GM19372 (cell line): ENCODE measurements around the gene SEMA6A.
A peak's percentile ranks its signal among the peaks of the same experiment; 100 is the strongest.

Experiments used
- ATAC-seq: cut with Tn5 transposase; IDR thresholded peaks from one replicate; pipeline ENCODE4 v1.9.1; 2021; ENCODE audit warnings: mild to moderate bottlenecking, low read depth, moderate library complexity; ENCODE audit not compliant: unreplicated experiment

Gene SEMA6A

GRCh38 chr5:116574367-116575325 lies at the start of gene SEMA6A:
TSS of gene SEMA6A (minus strand) at chr5:116574823. CDS start at chr5:116504944, 69,879 bp downstream.
- ATAC-seq = peak; percentile 50

- no peak for ATAC-seq
Observed at GRCh38 chr5:116622375-116623050, 47.9 kb upstream of the SEMA6A start.

- no peak for ATAC-seq
Observed at GRCh38 chr5:116621599-116621998, 47.0 kb upstream of the SEMA6A start.

- ATAC-seq = no peak
Observed at GRCh38 chr5:116616876-116617275, 42.3 kb upstream of the SEMA6A start.

- ATAC-seq = no peak
Observed at GRCh38 chr5:116614603-116614920, 39.9 kb upstream of the SEMA6A start.

- ATAC-seq = no peak
Observed at GRCh38 chr5:116613445-116613844, 38.8 kb upstream of the SEMA6A start.

- ATAC-seq = no peak
Observed at GRCh38 chr5:116612431-116612830, 37.8 kb upstream of the SEMA6A start.

- no peak for ATAC-seq
Observed at GRCh38 chr5:116605310-116606070, 30.9 kb upstream of the SEMA6A start.

- ATAC-seq = no peak
Observed at GRCh38 chr5:116604805-116605204, 30.2 kb upstream of the SEMA6A start.

- ATAC-seq = no peak
Observed at GRCh38 chr5:116600876-116601275, 26.3 kb upstream of the SEMA6A start.

GRCh38 chr5:116598911-116599310 lies 24.3 kb upstream of the SEMA6A start:
- no peak for ATAC-seq

- ATAC-seq = no peak
Observed at GRCh38 chr5:116595498-116595897, 20.9 kb upstream of the SEMA6A start.

GRCh38 chr5:116593340-116593739 lies 18.7 kb upstream of the SEMA6A start:
- ATAC-seq = no peak

GRCh38 chr5:116585227-116585626 lies 10.6 kb upstream of the SEMA6A start:
- ATAC-seq = no peak

GRCh38 chr5:116583862-116584222 lies 9.2 kb upstream of the SEMA6A start:
- no peak for ATAC-seq

- no peak for ATAC-seq
Observed at GRCh38 chr5:116583085-116583861, 8.7 kb upstream of the SEMA6A start.

- no peak for ATAC-seq
Observed at GRCh38 chr5:116581910-116582309, 7.3 kb upstream of the SEMA6A start.

- ATAC-seq = no peak
Observed at GRCh38 chr5:116579144-116579543, 4.5 kb upstream of the SEMA6A start.

- ATAC-seq = no peak
Observed at GRCh38 chr5:116578676-116579075, 4.1 kb upstream of the SEMA6A start.

GRCh38 chr5:116577064-116577788 lies 2.6 kb upstream of the SEMA6A start:
- peak; percentile 45 for ATAC-seq
